OCI-LY7 (cell line): ENCODE measurements around the gene TMX4.

Source experiments
- CTCF ChIP-seq: fragments of 200-600 bp; sonication (generic); conservative IDR thresholded peaks from 2 replicates; pipeline ENCODE4 v1.5.1; 2014; ENCODE audit warnings: mild to moderate bottlenecking, antibody characterized with exemption, low read length, moderate library complexity, mixed read lengths
- EZH2phosphoT487 ChIP-seq: fragments of 200-600 bp; sonication (generic); IDR thresholded peaks from 2 replicates; pipeline ENCODE4 v1.6.1; 2018; ENCODE audit warnings: low read depth, borderline replicate concordance, mild to moderate bottlenecking, mixed run types, antibody characterized with exemption, low read length, moderate library complexity, mixed read lengths

- no peak for TF ChIP-seq CTCF
- no peak for TF ChIP-seq EZH2phosphoT487
Measured at GRCh38 chr20:7950387-7950786, 69.2 kb downstream of the TMX4 start.
